ENCODE data around the gene PDE2A.
A peak's percentile ranks its signal among the peaks of the same experiment; 100 is the strongest.

The PDE2A gene

GRCh38 chr11:72704028-72704782, 30.0 kb upstream of the PDE2A start:
- no peak for DNase-seq

DNA sequence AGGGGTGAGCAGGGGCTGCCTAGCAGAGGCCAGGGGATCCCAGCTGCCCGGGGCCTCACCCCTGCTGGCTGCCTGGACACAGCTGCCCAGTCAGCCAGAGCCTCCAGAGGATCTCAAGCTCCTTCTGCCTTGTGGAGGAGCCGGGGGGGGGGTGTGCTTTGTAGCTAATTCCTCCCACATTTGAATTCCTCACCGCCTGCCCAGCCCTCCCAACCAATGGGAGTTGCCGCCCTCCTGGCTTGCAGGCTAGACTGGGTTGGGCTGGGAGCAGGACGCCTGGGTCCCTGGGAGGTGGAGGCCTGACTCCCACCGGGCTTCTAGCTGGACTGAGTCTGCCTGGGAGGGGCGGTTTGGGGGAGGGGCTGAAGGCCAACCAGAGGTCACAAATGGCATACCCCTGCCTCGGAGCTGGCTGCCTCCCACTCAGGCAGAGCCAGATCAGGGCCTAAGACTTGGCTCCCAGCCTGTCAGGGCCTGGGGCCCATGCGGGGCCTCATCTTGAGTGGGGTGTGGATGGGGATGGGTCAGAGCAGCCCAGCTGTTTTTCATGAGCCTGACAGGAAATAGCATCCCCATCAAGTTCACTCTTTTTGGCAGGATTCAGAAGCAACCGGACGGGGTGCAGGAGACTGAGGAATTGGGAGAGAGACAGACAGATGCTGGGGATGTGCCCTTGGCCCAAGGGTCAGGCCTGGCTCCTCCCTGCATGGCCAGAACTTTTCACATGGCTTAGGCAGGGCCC, 29.2 kb upstream of the PDE2A start:
- peak; percentile 86 for DNase-seq

- DNase-seq: no peak
Observed at GRCh38 chr11:72702577-72703241, 28.5 kb upstream of the PDE2A start.

GRCh38 chr11:72702096-72702495, 27.9 kb upstream of the PDE2A start:
- DNase-seq: no peak

DNA sequence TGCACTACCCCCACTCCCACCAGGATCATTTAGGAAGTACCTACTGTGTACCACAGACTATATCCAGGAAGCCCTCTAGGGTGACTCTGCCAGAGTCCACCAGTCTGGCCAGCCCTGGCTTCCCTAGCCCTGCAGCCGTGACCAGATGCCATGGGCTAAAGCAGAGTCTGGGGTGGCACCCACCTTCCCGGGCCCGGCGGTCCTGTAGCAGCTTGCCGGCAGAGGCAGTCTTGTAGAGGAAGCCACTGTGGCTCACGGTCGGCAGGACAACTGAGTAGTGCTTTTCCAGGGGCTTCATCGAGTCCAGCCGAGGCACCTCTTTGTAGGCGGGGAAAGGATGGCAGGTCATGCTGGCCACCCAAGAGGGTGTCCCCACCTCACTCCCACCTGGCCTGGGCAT, 27.2 kb upstream of the PDE2A start:
- DNase-seq: no peak

DNA sequence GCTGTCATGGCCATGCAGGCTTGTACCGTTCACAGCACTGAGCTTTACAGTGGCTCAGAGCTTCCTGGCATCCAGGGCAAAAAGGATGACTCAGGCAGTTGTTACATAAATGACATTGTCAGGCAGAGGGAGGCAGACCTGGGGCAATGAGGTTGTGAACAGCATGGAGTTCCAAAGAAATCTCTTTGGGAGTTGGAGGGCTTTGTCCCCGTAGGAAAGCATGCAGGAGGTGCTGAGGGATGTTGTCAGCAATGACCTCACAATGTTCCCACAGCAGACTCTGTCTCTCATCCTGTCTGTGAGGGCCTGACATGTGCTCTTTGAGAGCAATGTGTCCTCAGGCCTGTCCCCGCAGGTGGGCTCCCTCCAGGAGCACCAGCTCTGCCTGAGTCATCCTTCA, 25.9 kb upstream of the PDE2A start:
- DNase-seq: no peak

DNA sequence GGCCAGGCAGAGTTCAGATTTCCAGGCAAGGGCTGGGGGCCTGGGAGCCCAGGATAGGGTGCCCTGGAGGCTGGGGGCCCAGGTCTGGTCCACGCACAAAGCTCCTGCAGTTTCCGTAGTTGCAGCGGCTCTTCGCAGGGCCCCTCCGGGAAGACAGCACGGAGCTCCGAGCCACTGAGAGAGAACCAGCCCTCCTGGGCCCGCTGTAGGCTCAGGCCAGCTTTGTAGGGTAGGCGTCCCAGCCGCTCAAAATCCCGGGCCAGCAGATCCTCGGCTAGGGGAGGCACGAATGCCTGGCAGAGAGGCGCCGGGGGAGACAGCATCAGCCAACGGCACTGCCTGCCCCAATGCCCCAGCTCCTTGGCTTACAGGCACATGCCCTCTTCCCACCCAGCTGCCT, 23.6 kb upstream of the PDE2A start:
- no peak for DNase-seq

- no peak for DNase-seq
Observed at GRCh38 chr11:72696866-72697700, 22.9 kb upstream of the PDE2A start.

DNA sequence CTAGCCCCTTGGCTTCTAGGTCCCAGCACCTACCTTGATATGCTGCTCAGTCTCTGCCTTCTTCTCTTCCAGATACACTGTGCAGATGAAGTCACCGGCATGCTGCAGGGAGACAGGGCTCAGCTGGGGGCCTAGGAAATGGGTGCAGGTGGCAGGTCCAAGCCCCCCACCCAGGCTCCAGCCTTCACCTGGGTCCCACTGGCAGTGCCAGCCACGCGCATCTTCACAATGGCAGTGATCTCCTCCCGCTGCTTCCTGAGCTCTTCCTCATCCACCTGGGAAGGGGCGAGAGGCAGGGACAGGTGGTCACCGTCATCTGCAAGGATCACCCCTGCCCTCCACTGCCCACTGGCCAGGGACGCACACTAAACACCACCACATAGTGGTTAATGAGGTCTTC, 21.1 kb upstream of the PDE2A start:
- DNase-seq: no peak

GRCh38 chr11:72693271-72693968, 19.2 kb upstream of the PDE2A start:
- no peak for DNase-seq

DNA sequence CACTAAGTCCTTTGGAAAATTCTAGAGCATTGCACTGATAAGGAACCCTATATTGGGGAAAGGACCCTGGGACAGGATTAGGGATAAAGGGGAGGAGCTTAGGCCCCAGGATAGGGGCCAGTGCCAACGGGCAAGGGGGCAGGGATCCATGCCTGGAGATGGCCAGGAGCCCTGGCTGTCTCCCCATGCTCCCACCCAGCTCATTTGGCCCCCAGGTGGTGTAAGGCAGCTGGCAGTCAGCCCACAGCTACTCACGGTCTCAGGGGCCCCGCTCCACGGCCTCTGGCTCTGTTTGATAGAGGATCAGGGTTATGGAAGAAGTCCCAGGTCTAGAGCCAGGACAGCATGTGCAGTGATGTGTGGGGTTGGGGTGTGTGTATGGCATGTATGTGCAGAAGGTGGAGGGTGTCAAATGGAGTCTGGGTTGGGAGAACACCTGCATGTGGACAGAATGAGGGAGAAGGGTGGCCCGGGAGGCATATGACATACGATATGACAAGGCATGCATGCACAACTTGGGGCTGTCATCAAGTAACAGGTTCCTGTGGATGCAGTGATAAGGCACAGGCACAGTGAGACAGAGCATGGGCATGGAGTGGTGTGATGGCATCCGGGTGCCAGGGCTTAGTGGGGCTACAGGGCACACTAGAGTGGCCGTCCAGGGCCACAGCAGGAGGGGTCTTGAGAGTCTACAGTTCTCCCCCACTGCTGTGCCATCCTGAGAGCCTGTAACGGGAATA, 18.4 kb upstream of the PDE2A start:
- DNase-seq: no peak

GRCh38 chr11:72690166-72690565, 15.9 kb upstream of the PDE2A start:
- no peak for DNase-seq

- no peak for DNase-seq
Observed at GRCh38 chr11:72688929-72689328, 14.7 kb upstream of the PDE2A start.

GRCh38 chr11:72688486-72688885, 14.3 kb upstream of the PDE2A start:
- no peak for DNase-seq

- no peak for DNase-seq
Observed at GRCh38 chr11:72687326-72687725, 13.1 kb upstream of the PDE2A start.

DNA sequence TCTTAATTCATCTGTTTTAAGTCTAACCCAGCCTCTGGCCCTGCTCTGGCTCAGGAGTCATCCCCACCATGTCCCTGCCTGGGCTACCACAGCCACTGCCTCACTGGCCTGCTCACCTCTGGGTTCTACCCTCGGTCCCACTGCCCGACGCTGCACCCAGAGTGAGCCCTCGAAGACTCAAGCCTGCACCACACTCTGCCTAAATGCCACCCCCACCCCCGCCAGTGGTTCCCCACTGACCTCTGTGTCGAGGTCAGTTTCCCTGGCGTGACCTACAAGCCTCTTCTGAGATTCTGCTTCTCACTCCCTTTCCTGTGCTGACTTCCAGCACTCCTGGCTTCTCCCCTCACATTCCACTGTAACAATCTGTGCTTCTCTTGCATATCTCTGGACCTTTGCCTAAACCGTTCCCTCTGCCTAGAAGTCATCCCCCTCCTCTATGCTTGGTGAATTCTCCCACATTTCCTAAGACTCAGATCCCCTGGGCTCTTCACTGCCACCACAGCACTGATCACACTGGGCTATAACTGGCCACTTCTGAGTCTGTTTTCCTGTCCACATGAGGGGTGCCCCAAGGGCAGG, 12.5 kb upstream of the PDE2A start:
- no peak for DNase-seq

GRCh38 chr11:72685560-72686480, 11.6 kb upstream of the PDE2A start:
- DNase-seq: no peak

GRCh38 chr11:72684236-72684912, 10.2 kb upstream of the PDE2A start:
- DNase-seq: peak; percentile 39

DNA sequence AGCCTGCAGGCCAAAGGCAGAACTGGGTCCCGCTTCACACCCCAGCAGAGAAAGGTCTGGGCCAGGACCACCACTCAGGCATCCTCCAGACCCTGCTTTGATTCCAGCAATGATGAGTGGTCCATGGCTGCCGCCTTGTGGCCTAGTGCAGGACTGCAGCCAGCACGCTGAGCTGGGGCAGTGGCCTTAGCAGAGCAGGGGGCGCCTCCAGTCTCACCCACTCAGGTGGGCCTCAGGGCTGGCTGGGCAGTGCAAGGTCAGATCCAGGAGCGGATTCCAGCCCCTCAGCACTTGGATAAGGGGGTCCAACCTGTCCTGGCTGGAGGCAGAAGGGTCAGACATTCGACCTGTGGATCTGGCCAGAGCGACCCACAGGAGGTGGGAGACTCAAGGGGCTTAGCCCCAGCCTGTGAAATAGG, 9.6 kb upstream of the PDE2A start:
- no peak for DNase-seq

GRCh38 chr11:72682858-72683243, 8.6 kb upstream of the PDE2A start:
- no peak for DNase-seq
